Smooth muscle cell (in vitro differentiated cells): ENCODE measurements around the gene ABCC4. TPM values are rescaled to one million over a fixed set of nuclear protein-coding genes. Genes with fewer than 3 reads are reported as not detected.

Source experiments
- DNase-seq: peaks from one replicate; lab custom pipeline; 2025; ENCODE audit not compliant: unreplicated experiment; lab: John Stamatoyannopoulos, UW
- H2AFZ ChIP-seq: fragments of 200-600 bp; sonication (generic); 2 replicates; pipeline ENCODE4 v1.6.0; 2016; ENCODE audit warnings: antibody characterized with exemption, low read depth, mild to moderate bottlenecking
- H3F3A ChIP-seq: fragments of 200-600 bp; sonication (generic); 2 replicates; pipeline ENCODE4 v1.6.0; 2017; ENCODE audit warnings: antibody characterized with exemption, low read depth
- H3K27ac ChIP-seq: fragments of 200-600 bp; sonication (generic); 2 replicates; pipeline ENCODE4 v1.5.1; 2016; ENCODE audit warnings: low read depth, mild to moderate bottlenecking
- H3K27me3 ChIP-seq: fragments of 200-600 bp; sonication (generic); 2 replicates; pipeline ENCODE4 v1.6.1; 2016; ENCODE audit warnings: low read depth, mild to moderate bottlenecking
- H3K36me3 ChIP-seq: fragments of 200-600 bp; sonication (generic); 2 replicates; pipeline ENCODE4 v1.5.1; 2016; ENCODE audit warnings: low read depth
- H3K4me1 ChIP-seq: fragments of 200-600 bp; sonication (generic); 2 replicates; pipeline ENCODE4 v1.5.1; 2016; ENCODE audit warnings: low read depth
- H3K4me2 ChIP-seq: fragments of 200-600 bp; sonication (generic); 2 replicates; pipeline ENCODE4 v1.6.0; 2016; ENCODE audit warnings: mild to moderate bottlenecking
- H3K4me3 ChIP-seq: fragments of 200-600 bp; sonication (generic); 2 replicates; pipeline ENCODE4 v1.5.1; 2016; ENCODE audit warnings: mild to moderate bottlenecking
- H3K79me2 ChIP-seq: fragments of 200-600 bp; sonication (generic); 2 replicates; pipeline ENCODE4 v1.6.0; 2016; ENCODE audit warnings: low read depth, mild to moderate bottlenecking
- H3K9ac ChIP-seq: fragments of 200-600 bp; sonication (generic); 2 replicates; pipeline ENCODE4 v1.6.0; 2016; ENCODE audit warnings: low read depth
- H3K9me3 ChIP-seq: fragments of 200-600 bp; sonication (generic); replicated peaks from 2 replicates; pipeline ENCODE4 v1.5.1; 2016; ENCODE audit warnings: low read depth
- H4K20me1 ChIP-seq: fragments of 200-600 bp; sonication (generic); 2 replicates; pipeline ENCODE4 v1.6.0; 2016; ENCODE audit warnings: low read depth
- CTCF ChIP-seq: fragments of 200-600 bp; sonication (generic); IDR thresholded peaks from 2 replicates; pipeline ENCODE4 v1.5.1; 2017; ENCODE audit warnings: borderline replicate concordance, mild to moderate bottlenecking, antibody characterized with exemption; ENCODE audit not compliant: insufficient read depth, poor library complexity, severe bottlenecking
- WGBS: methylation state at CpG from one replicate; pipeline ENCODE4 v1.1.7; 2016; ENCODE audit warnings: low lambda C conversion rate; 5-methylcytosine and 5-hydroxymethylcytosine counted together
- polyA plus RNA-seq: library from polyadenylated mRNA; unstranded; fragments of >200 nt; fragmentation: Nextera tagmentation; extraction: Ambion mirVana; gene quantifications from 2 replicates; pipeline ENCODE4 v1.2.1, GENCODE V29; 2016
- total RNA-seq: library from RNA; depleted of rRNA; stranded (reverse); fragments of >200 nt; gene quantifications from 2 replicates; pipeline ENCODE4 v1.2.3, GENCODE V29; 2014

The ABCC4 gene
- total and polyA plus RNA-seq, 2 experiments from 2014 or later = 11.9 to 37.7 TPM

DNA sequence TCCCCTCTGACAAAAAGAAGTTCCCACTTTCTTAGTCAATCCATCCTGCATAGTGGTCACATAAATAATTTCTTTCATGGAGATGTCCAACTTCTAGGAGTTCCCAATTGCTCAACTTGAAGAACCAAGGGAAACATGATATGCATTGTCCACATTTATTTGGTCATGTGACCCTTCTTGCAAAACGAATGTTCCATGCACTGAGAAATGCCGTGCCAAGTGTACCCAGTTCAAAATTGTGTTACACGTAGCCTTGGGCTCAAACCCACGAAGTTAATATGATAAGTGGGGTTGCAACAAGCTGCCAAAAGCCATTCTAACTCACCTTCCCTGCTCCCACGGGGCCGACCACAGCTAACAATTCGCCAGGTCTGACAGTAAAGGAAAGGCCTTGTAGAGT, 113.1 kb downstream of the ABCC4 start:
- Histone ChIP-seq H3K27me3 (no peaks in the 10 kb centered on the region), H3K4me2 (no peak overlapping the region), H3K27ac (no peak overlapping the region), H3F3A (no peaks in the 10 kb centered on the region), H3K9me3 (no peaks in the 10 kb centered on the region), H3K4me1 (no peaks in the 10 kb centered on the region), H3K4me3 (no peak overlapping the region), H2AFZ (no peak overlapping the region), H3K79me2 (no peaks in the 10 kb centered on the region), H3K9ac (no peak overlapping the region), H4K20me1 (no peaks in the 10 kb centered on the region), H3K36me3 (no peaks in the 10 kb centered on the region)
- no peak for DNase-seq
- no peak for TF ChIP-seq CTCF
- 92% methylated on average over 7 of the region's 7 CpGs for WGBS

- 94% methylated on average over 5 of the region's 5 CpGs for WGBS
- no peaks in the 10 kb centered on the region for H3K79me2 ChIP-seq
- TF ChIP-seq CTCF = no peak
- no peak overlapping the region for H2AFZ ChIP-seq
- no peaks in the 10 kb centered on the region for H3K9me3 ChIP-seq
- no peak overlapping the region for H3K27ac ChIP-seq
- no peak overlapping the region for H3K4me3 ChIP-seq
- no peaks in the 10 kb centered on the region for H4K20me1 ChIP-seq
- H3K4me1 ChIP-seq = no peaks in the 10 kb centered on the region
- H3F3A ChIP-seq = no peaks in the 10 kb centered on the region
- H3K4me2 ChIP-seq = no peak overlapping the region
- no peaks in the 10 kb centered on the region for H3K36me3 ChIP-seq
- H3K27me3 ChIP-seq = no peaks in the 10 kb centered on the region
- no peak for DNase-seq
- no peak overlapping the region for H3K9ac ChIP-seq
These were observed 115.4 kb downstream of the ABCC4 start for GRCh38 chr13:95185851-95186250.

DNA sequence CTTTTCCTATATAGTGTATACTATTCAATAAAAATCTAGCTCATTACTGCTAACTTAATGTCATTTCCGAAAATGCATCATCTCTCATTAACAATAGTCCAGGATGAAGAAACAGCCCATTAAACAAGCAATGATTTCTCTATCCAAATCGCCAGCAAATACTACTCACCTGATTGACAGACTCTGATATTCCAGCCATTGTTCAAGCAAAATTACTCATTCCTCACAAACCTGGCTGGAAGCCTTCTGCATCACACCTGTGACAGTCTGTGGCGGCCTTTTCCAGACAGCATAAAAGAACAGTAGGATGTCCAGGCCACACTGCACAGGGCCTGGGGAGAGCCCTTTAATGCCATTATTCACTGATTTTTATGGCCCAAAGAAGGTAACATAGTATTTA, 115.9 kb downstream of the ABCC4 start:
- DNase-seq = no peak
- H3K27me3 ChIP-seq = no peaks in the 10 kb centered on the region
- no peak overlapping the region for H3K27ac ChIP-seq
- H3K4me2 ChIP-seq = no peak overlapping the region
- 95% methylated on average over 3 of the region's 3 CpGs for WGBS
- no peaks in the 10 kb centered on the region for H3K79me2 ChIP-seq
- H3K4me3 ChIP-seq = no peak overlapping the region
- H4K20me1 ChIP-seq = no peaks in the 10 kb centered on the region
- no peaks in the 10 kb centered on the region for H3F3A ChIP-seq
- no peak overlapping the region for H3K9ac ChIP-seq
- no peak overlapping the region for H2AFZ ChIP-seq
- no peaks in the 10 kb centered on the region for H3K36me3 ChIP-seq
- H3K9me3 ChIP-seq = no peaks in the 10 kb centered on the region
- TF ChIP-seq CTCF = no peak
- no peaks in the 10 kb centered on the region for H3K4me1 ChIP-seq

DNA sequence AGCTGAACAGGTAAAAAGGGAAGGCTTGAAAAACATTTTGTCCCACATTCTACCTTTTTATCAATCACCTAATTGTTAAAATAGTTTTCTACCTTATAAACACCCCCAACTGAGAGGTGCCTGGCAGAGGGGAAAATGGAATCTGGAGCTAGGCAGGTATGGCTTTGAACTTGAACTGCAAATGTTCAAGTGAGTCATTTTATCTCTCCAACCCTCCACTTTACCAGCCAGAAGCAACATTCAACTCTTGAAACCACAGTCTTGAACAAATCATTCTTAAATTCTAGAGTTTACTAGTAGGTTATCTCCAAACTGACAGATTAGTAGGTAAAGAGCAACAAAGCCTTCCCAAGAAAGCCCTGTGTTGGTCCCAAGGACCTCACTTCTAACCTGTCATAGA, 116.9 kb downstream of the ABCC4 start:
- no peaks in the 10 kb centered on the region for H3K79me2 ChIP-seq
- no peaks in the 10 kb centered on the region for H3K27me3 ChIP-seq
- H3K4me1 ChIP-seq = no peaks in the 10 kb centered on the region
- H3K27ac ChIP-seq = no peak overlapping the region
- DNase-seq = no peak
- no peak overlapping the region for H3K4me3 ChIP-seq
- no peaks in the 10 kb centered on the region for H3K36me3 ChIP-seq
- no peaks in the 10 kb centered on the region for H3F3A ChIP-seq
- no peak overlapping the region for H3K4me2 ChIP-seq
- H2AFZ ChIP-seq = no peak overlapping the region
- no peaks in the 10 kb centered on the region for H4K20me1 ChIP-seq
- H3K9ac ChIP-seq = no peak overlapping the region
- H3K9me3 ChIP-seq = no peaks in the 10 kb centered on the region
- TF ChIP-seq CTCF = no peak
